HepG2 (cell line): ENCODE measurements around the gene CD44.

ENCODE experiments used
- CTCF ChIP-seq: sonication (generic); formaldehyde crosslinking; IDR thresholded peaks from 2 replicates; pipeline ENCODE4 v1.5.0; 2020; ENCODE audit warnings: mild to moderate bottlenecking, missing genetic modification reagents, moderate library complexity
- FOSL1 ChIP-seq: sonication (generic); formaldehyde crosslinking; IDR thresholded peaks from 2 replicates; pipeline ENCODE4 v1.9.0; 2021; ENCODE audit warnings: missing genetic modification reagents, borderline replicate concordance

GRCh38 chr11:35115688-35116030 lies 23.3 kb upstream of the CD44 start:
- TF ChIP-seq FOSL1 (no peak), CTCF (CRISPR knock-in tag) (no peak)
